Activated CD4-positive, alpha-beta T cell treated with anti-CD3 and anti-CD28 coated beads, Interleukin-2, Interleukin-4, amounts not matched to agents 100 ng/mL and 50 ng/mL, durations not matched to agents 16 hours and 8 hours (primary cell): ENCODE measurements around the gene TMEM115.

Experiments
- DNase-seq: peaks from one replicate; pipeline ENCODE4 v3.0.0-alpha.2; 2020; ENCODE audit warnings: low spot score

TMEM115 gene

GRCh38 chr3:50334339-50335075 is 24.8 kb downstream of the TMEM115 start:
- DNase-seq, result no peak

GRCh38 chr3:50333744-50334328 is 25.5 kb downstream of the TMEM115 start:
- DNase-seq, result peak; percentile 31

- no peak for DNase-seq
Measured at GRCh38 chr3:50331364-50331907, 27.9 kb downstream of the TMEM115 start.

GRCh38 chr3:50330330-50330729 is 29.0 kb downstream of the TMEM115 start:
- DNase-seq, result no peak

- peak; percentile 97 for DNase-seq
Measured at GRCh38 chr3:50327943-50328691, 31.2 kb downstream of the TMEM115 start, which contains the start of gene TUSC2. TUSC2 (minus strand) TSS chr3:50328223; CDS start chr3:50328099, 124 bp downstream.

GRCh38 chr3:50327129-50327528 is 32.2 kb downstream of the TMEM115 start:
- no peak for DNase-seq

GRCh38 chr3:50326182-50326541 is 33.2 kb downstream of the TMEM115 start:
- no peak for DNase-seq

GRCh38 chr3:50325497-50326181 is 33.7 kb downstream of the TMEM115 start:
- DNase-seq, result no peak

GRCh38 chr3:50325113-50325480 is 34.2 kb downstream of the TMEM115 start:
- DNase-seq, result no peak

- peak; percentile 64 for DNase-seq
Measured at GRCh38 chr3:50324351-50325112, 34.8 kb downstream of the TMEM115 start.

GRCh38 chr3:50323614-50324199 is 35.6 kb downstream of the TMEM115 start:
- DNase-seq, result no peak

- no peak for DNase-seq
Measured at GRCh38 chr3:50323092-50323600, 36.2 kb downstream of the TMEM115 start.

- no peak for DNase-seq
Measured at GRCh38 chr3:50322386-50323091, 36.8 kb downstream of the TMEM115 start, which contains the start of gene HYAL2. HYAL2 (minus strand) TSS chr3:50322745; CDS start chr3:50320489, 2,256 bp downstream.

- no peak for DNase-seq
Measured at GRCh38 chr3:50322115-50322385, 37.3 kb downstream of the TMEM115 start.

GRCh38 chr3:50321336-50322114 is 37.8 kb downstream of the TMEM115 start:
- DNase-seq, result peak; percentile 84

- DNase-seq, result peak; percentile 55
Measured at GRCh38 chr3:50320853-50321335, 38.4 kb downstream of the TMEM115 start.

GRCh38 chr3:50319894-50320625 is 39.3 kb downstream of the TMEM115 start:
- no peak for DNase-seq

GRCh38 chr3:50319181-50319893 is 40.0 kb downstream of the TMEM115 start:
- no peak for DNase-seq
